ENCODE measurements around the gene PRR33.
"Not testable (repeated sequence)": the region's sequence is repeated elsewhere in the genome, so short reads cannot be mapped to it uniquely, and the experiment has no call there.

The PRR33 gene

DNA sequence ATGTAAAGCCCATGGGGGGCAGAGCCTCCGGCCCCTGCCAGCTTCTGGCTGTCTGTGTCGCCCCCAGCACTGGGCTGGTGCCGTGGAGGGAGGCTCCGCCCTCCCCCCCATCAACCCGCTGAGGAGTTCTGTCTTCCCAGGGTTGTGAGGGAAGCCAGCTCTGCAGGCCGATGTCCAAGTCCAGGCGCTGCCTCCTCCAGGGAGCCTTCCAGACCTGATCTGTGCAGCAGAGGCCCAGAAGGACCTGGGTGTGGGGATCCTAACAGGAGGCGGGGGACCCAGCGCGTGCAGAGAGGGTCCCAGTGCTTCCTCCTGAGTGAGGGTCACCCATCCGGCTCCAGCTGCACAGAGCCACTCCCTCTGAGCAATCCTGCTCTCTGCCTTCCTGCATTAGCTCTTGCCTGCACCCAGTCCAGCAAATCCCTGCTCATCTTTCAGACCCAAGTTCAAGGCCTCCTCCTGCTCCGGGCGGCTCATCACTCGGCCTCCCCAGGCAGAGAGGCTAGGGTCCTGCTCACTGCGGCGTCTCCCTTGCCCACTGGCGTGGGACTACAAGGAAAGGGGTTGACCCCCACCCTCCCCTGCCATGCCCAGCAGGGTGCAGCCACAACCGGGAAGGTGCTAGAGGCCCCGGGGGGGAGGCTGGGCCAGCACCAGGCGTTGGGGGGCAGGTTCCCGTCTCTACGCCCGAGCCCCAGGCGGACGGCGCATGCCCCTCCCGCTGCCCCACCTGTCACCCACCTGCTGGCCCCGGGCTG, 16.4 kb downstream of the PRR33 start:
- Histone ChIP-seq H3K9me3 (ENCODE audit: control extremely low read depth in 1 of 5, control insufficient read depth in 4 of 5, insufficient read depth in 2 of 5, low read depth in 1 of 5, low read length in 4 of 5) (no peaks in the 10 kb centered on the region), H3K4me1 (ENCODE audit: control extremely low read depth in 1 of 4, control insufficient read depth in 4 of 4, insufficient read depth in 4 of 4, low read length in 3 of 4) (peaks cover 0 to 43% (median 33%) of the 10 kb centered on the region in 4 experiments), H3K27ac (ENCODE audit: insufficient read depth in 1 of 2, low read depth in 1 of 2, low read length in 2 of 2, poor library complexity in 1 of 2, severe bottlenecking in 2 of 2) (no peak overlapping the region), H3K36me3 (ENCODE audit: control insufficient read depth in 4 of 4, insufficient read depth in 4 of 4, low read length in 3 of 4) (peaks cover 0 to 3% (median 0%) of the 10 kb centered on the region in 4 experiments), H3K4me3 (ENCODE audit: control insufficient read depth in 1 of 7, extremely low read depth in 1 of 7, insufficient read depth in 4 of 7, low read depth in 2 of 7, low read length in 6 of 7) (no peak overlapping the region), H3K27me3 (replicated peaks in 2 of 5; ENCODE audit: control insufficient read depth in 4 of 5, insufficient read depth in 5 of 5, low read length in 4 of 5) (no peaks in the 10 kb centered on the region)
- POLR2A ChIA-PET, result no interaction called here
- DNase-seq, result no peak
- WGBS (ENCODE audit: insufficient coverage), result 96% methylated on average over 13 of the region's 28 CpGs
- CTCF ChIA-PET, result interaction anchor here (1.0 to 3.4 kb wide), 9 partner anchors 13 to 279 kb away, joined by 3 to 21 read pairs (median 13); partner anchors contain the start of gene LSP1

DNA sequence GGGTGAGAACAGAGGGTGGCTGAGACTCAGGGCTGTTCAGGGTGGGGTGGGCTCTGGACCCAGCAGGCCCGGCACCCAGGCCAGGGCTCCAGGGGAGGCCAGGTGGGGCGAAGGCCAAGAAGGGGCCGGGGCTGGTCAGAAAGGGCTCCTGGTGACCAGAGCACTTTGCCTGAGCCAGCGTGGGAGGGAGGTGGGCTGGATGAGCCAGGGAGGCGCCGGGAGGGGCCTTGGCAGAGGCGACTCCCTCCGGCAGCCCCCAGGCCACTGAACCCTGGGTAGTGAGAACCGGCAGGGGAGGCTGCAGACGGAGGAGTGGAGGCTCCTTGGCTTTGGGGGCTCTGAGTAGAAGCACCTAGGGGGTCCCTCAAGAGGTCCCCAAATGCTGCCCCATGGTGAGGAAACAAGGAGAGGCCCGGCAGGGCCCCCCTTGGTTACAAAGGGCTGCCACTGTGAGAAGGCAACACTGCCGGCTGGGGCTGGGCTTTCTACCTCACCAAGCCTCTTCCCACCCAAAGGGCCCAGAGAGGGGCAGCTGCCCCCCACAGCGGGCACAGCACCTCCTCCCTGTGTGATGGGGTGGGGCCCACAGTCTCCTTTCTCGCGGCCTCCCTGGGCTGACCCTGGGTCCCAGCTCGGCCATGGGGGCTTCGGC, 17.1 kb downstream of the PRR33 start:
- peaks cover 0 to 35% (median 27%) of the 10 kb centered on the region in 4 experiments for H3K4me1 ChIP-seq (ENCODE audit: control extremely low read depth in 1 of 4, control insufficient read depth in 4 of 4, insufficient read depth in 4 of 4, low read length in 3 of 4)
- H3K27me3 ChIP-seq (replicated peaks in 2 of 5; ENCODE audit: control insufficient read depth in 4 of 5, insufficient read depth in 5 of 5, low read length in 4 of 5); H3K4me3 ChIP-seq (ENCODE audit: control insufficient read depth in 1 of 7, extremely low read depth in 1 of 7, insufficient read depth in 4 of 7, low read depth in 2 of 7, low read length in 6 of 7); DNase-seq; H3K27ac ChIP-seq (ENCODE audit: insufficient read depth in 1 of 2, low read depth in 1 of 2, low read length in 2 of 2, poor library complexity in 1 of 2, severe bottlenecking in 2 of 2); POLR2A ChIA-PET; H3K9me3 ChIP-seq (ENCODE audit: control extremely low read depth in 1 of 5, control insufficient read depth in 4 of 5, insufficient read depth in 2 of 5, low read depth in 1 of 5, low read length in 4 of 5); H3K36me3 ChIP-seq (ENCODE audit: control insufficient read depth in 4 of 4, insufficient read depth in 4 of 4, low read length in 3 of 4): not testable (repeated sequence)
- CTCF ChIA-PET, result interaction anchor here (1.0 to 3.4 kb wide), 4 partner anchors 12 to 280 kb away, joined by 3 to 18 read pairs (median 9); no protein-coding TSS in a partner anchor
- WGBS (ENCODE audit: insufficient coverage), result 97% methylated on average over 15 of the region's 17 CpGs

DNA sequence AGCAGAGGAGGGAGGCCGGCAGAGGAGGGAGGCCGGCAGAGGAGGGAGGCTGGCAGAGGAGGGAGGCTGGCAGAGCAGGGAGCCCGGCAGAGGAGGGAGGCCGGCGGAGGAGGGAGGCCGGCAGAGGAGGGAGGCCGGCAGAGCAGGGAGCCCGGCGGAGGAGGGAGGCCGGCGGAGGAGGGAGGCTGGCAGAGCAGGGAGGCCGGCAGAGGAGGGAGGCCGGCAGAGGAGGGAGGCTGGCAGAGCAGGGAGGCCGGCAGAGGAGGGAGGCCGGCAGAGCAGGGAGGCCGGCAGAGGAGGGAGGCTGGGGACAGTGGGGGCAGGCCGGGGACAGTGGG, 17.9 kb downstream of the PRR33 start:
- H3K4me3 ChIP-seq (ENCODE audit: control insufficient read depth in 1 of 7, extremely low read depth in 1 of 7, insufficient read depth in 4 of 7, low read depth in 2 of 7, low read length in 6 of 7); POLR2A ChIA-PET; H3K9me3 ChIP-seq (ENCODE audit: control extremely low read depth in 1 of 5, control insufficient read depth in 4 of 5, insufficient read depth in 2 of 5, low read depth in 1 of 5, low read length in 4 of 5); H3K27me3 ChIP-seq (replicated peaks in 2 of 5; ENCODE audit: control insufficient read depth in 4 of 5, insufficient read depth in 5 of 5, low read length in 4 of 5); DNase-seq; H3K27ac ChIP-seq (ENCODE audit: insufficient read depth in 1 of 2, low read depth in 1 of 2, low read length in 2 of 2, poor library complexity in 1 of 2, severe bottlenecking in 2 of 2); H3K36me3 ChIP-seq (ENCODE audit: control insufficient read depth in 4 of 4, insufficient read depth in 4 of 4, low read length in 3 of 4): not testable (repeated sequence)
- WGBS (ENCODE audit: insufficient coverage), result 91% methylated on average over 11 of the region's 17 CpGs
- peaks cover 0 to 32% (median 25%) of the 10 kb centered on the region in 4 experiments for H3K4me1 ChIP-seq (ENCODE audit: control extremely low read depth in 1 of 4, control insufficient read depth in 4 of 4, insufficient read depth in 4 of 4, low read length in 3 of 4)
- CTCF ChIA-PET, result interaction anchor here (3.4 kb wide), 1 partner anchor 26 kb away, joined by 18 read pairs; no protein-coding TSS in a partner anchor

DNA sequence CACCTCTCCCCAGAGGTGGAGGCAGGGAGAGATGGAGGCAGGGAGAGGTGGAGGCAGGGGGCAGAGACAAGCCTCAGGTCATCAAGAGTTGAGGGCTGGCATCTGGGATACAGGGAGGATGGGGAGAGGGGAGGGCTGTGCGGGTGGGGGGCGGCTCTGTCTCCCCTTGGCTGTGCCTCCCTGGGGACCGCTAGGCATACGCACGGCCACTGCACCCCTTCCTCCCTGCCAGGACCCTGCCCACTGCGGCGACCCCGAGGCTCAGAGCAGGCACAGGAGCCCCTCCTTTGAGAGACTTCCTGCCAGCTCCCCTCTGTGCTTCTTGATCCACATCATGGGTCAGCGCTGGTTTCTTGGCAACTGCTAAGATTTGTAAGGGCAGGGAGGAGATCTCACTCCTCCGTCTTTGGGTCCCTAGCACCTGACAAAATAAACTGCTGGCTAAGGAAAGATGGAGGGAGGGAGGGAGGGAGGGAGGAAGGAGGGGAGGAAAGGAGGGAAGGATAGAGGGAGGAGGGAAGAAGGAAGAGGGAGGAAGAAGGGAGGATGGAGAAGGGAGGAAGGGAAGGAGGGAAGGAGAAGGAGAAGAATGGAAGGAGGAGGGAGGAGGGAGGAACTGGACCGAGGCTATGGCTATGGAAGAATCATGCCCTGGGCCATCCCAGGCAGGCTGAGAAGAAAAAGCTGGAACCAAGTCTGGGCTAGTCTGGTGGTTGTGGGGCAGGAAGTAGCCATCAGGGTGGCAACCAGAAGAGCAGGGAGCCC, 18.5 kb downstream of the PRR33 start:
- ChIA-PET POLR2A (no interaction called here), CTCF (no interaction called here)
- DNase-seq, result no peak
- no peaks in the 10 kb centered on the region for H3K27me3 ChIP-seq (replicated peaks in 2 of 5; ENCODE audit: control insufficient read depth in 4 of 5, insufficient read depth in 5 of 5, low read length in 4 of 5)
- no peaks in the 10 kb centered on the region for H3K36me3 ChIP-seq (ENCODE audit: control insufficient read depth in 4 of 4, insufficient read depth in 4 of 4, low read length in 3 of 4)
- peaks cover 0 to 32% (median 24%) of the 10 kb centered on the region in 4 experiments for H3K4me1 ChIP-seq (ENCODE audit: control extremely low read depth in 1 of 4, control insufficient read depth in 4 of 4, insufficient read depth in 4 of 4, low read length in 3 of 4)
- no peaks in the 10 kb centered on the region for H3K9me3 ChIP-seq (ENCODE audit: control extremely low read depth in 1 of 5, control insufficient read depth in 4 of 5, insufficient read depth in 2 of 5, low read depth in 1 of 5, low read length in 4 of 5)
- no peak overlapping the region for H3K4me3 ChIP-seq (ENCODE audit: control insufficient read depth in 1 of 7, extremely low read depth in 1 of 7, insufficient read depth in 4 of 7, low read depth in 2 of 7, low read length in 6 of 7)
- 58% methylated on average over 9 of the region's 11 CpGs for WGBS (ENCODE audit: insufficient coverage)
- H3K27ac ChIP-seq (ENCODE audit: insufficient read depth in 1 of 2, low read depth in 1 of 2, low read length in 2 of 2, poor library complexity in 1 of 2, severe bottlenecking in 2 of 2), result no peak overlapping the region

DNA sequence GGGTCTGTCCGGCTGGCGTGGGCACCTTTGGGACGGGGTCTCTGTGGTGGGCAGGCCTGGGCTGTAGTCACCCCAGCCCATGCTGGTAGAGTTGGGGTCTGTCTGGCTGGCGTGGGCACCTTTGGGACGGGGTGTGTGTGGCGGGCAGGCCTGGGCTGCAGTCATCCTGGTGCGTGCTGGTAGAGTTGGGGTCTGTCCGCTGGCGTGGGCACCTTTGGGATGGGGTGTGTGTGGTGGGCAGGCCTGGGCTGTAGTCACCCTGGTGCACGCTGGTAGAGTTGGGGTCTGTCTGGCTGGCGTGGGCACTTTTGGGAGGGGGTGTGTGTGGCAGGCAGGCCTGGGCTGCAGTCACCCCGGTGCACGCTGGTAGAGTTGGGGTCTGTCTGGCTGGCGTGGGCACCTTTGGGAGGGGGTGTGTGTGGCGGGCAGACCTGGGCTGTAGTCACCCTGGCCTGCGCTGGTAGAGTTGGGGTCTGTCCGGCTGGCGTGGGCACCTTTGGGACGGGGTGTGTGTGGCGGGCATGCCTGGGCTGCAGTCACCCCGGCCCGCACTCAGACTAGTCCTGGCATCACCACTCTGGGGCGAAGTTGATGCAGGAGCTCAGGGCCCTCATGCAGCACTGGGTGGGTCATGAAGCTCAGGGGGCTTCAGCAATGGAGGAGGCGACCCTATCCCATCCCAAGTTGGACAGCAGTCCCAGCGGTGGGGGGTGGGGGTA, 19.3 kb downstream of the PRR33 start:
- Histone ChIP-seq H3K9me3 (ENCODE audit: control extremely low read depth in 1 of 5, control insufficient read depth in 4 of 5, insufficient read depth in 2 of 5, low read depth in 1 of 5, low read length in 4 of 5) (no peaks in the 10 kb centered on the region), H3K4me1 (ENCODE audit: control extremely low read depth in 1 of 4, control insufficient read depth in 4 of 4, insufficient read depth in 4 of 4, low read length in 3 of 4) (peaks cover 0 to 24% (median 19%) of the 10 kb centered on the region in 4 experiments), H3K36me3 (ENCODE audit: control insufficient read depth in 4 of 4, insufficient read depth in 4 of 4, low read length in 3 of 4) (no peaks in the 10 kb centered on the region), H3K27ac (ENCODE audit: insufficient read depth in 1 of 2, low read depth in 1 of 2, low read length in 2 of 2, poor library complexity in 1 of 2, severe bottlenecking in 2 of 2) (no peak overlapping the region), H3K27me3 (replicated peaks in 2 of 5; ENCODE audit: control insufficient read depth in 4 of 5, insufficient read depth in 5 of 5, low read length in 4 of 5) (no peaks in the 10 kb centered on the region), H3K4me3 (ENCODE audit: control insufficient read depth in 1 of 7, extremely low read depth in 1 of 7, insufficient read depth in 4 of 7, low read depth in 2 of 7, low read length in 6 of 7) (no peak overlapping the region)
- DNase-seq, result no peak
- ChIA-PET CTCF (no interaction called here), POLR2A (no interaction called here)
- WGBS (ENCODE audit: insufficient coverage), result 87% methylated on average over 18 of the region's 25 CpGs

DNA sequence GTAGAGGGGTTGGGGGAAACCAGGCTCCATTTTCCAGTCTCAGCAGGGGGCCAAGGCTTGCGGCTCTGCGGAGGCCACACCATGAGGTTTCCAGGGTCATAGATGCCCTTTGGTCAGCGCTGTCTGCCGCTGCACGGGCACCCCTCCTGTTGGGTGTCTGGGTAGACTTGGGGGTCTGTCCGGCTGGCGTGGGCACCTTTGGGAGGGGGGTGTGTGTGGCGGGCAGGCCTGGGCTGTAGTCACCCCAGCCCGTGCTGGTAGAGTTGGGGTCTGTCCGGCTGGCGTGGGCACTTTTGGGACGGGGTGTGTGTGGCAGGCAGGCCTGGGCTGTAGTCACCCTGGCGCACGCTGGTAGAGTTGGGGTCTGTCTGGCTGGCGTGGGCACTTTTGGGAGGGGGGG, 20.2 kb downstream of the PRR33 start:
- H3K9me3 ChIP-seq (ENCODE audit: control extremely low read depth in 1 of 5, control insufficient read depth in 4 of 5, insufficient read depth in 2 of 5, low read depth in 1 of 5, low read length in 4 of 5), result no peaks in the 10 kb centered on the region
- 100% methylated on average over 4 of the region's 15 CpGs for WGBS (ENCODE audit: insufficient coverage)
- peaks cover 0 to 17% (median 13%) of the 10 kb centered on the region in 4 experiments for H3K4me1 ChIP-seq (ENCODE audit: control extremely low read depth in 1 of 4, control insufficient read depth in 4 of 4, insufficient read depth in 4 of 4, low read length in 3 of 4)
- H3K27ac ChIP-seq (ENCODE audit: insufficient read depth in 1 of 2, low read depth in 1 of 2, low read length in 2 of 2, poor library complexity in 1 of 2, severe bottlenecking in 2 of 2), result no peak overlapping the region
- ChIA-PET POLR2A (no interaction called here), CTCF (no interaction called here)
- DNase-seq, result no peak
- peaks cover 0 to 4% (median 0%) of the 10 kb centered on the region in 4 experiments for H3K36me3 ChIP-seq (ENCODE audit: control insufficient read depth in 4 of 4, insufficient read depth in 4 of 4, low read length in 3 of 4)
- no peak overlapping the region for H3K4me3 ChIP-seq (ENCODE audit: control insufficient read depth in 1 of 7, extremely low read depth in 1 of 7, insufficient read depth in 4 of 7, low read depth in 2 of 7, low read length in 6 of 7)
- H3K27me3 ChIP-seq (replicated peaks in 2 of 5; ENCODE audit: control insufficient read depth in 4 of 5, insufficient read depth in 5 of 5, low read length in 4 of 5), result no peaks in the 10 kb centered on the region
